Panc1 (cell line): Measurements from ENCODE around the gene ATG2B.

ENCODE experiments used
- POLR2AphosphoS5 ChIP-seq: IDR thresholded peaks from 2 replicates; pipeline ENCODE4 v1.6.1; 2012; ENCODE audit warnings: mild to moderate bottlenecking, low read depth, low read length, moderate library complexity
- SIN3A ChIP-seq: IDR thresholded peaks from 2 replicates; pipeline ENCODE4 v1.6.1; 2012; ENCODE audit warnings: low read depth, mild to moderate bottlenecking, low read length, moderate library complexity, borderline replicate concordance; ENCODE audit not compliant: insufficient read depth
- TF ChIP-seq, protein P1 (sequence below): fragments of 450-650 bp; IDR thresholded peaks from 2 replicates; pipeline ENCODE4 v1.5.1; 2017; ENCODE audit warnings: mild to moderate bottlenecking
- TF ChIP-seq, protein P2 (sequence below), 2 experiments: IDR thresholded peaks; 2 replicates each; pipeline ENCODE4 v1.6.1; 2011 to 2012; ENCODE audit warnings: low read depth in 2 of 2, control low read depth in 1 of 2, low read length in 1 of 2, mild to moderate bottlenecking in 1 of 2, moderate library complexity in 1 of 2; ENCODE audit not compliant: insufficient read depth in 1 of 2

- TF ChIP-seq, protein P1, sequence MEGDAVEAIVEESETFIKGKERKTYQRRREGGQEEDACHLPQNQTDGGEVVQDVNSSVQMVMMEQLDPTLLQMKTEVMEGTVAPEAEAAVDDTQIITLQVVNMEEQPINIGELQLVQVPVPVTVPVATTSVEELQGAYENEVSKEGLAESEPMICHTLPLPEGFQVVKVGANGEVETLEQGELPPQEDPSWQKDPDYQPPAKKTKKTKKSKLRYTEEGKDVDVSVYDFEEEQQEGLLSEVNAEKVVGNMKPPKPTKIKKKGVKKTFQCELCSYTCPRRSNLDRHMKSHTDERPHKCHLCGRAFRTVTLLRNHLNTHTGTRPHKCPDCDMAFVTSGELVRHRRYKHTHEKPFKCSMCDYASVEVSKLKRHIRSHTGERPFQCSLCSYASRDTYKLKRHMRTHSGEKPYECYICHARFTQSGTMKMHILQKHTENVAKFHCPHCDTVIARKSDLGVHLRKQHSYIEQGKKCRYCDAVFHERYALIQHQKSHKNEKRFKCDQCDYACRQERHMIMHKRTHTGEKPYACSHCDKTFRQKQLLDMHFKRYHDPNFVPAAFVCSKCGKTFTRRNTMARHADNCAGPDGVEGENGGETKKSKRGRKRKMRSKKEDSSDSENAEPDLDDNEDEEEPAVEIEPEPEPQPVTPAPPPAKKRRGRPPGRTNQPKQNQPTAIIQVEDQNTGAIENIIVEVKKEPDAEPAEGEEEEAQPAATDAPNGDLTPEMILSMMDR: no peak
- no peak for TF ChIP-seq SIN3A
- no peak for TF ChIP-seq POLR2AphosphoS5
- TF ChIP-seq, protein P2, sequence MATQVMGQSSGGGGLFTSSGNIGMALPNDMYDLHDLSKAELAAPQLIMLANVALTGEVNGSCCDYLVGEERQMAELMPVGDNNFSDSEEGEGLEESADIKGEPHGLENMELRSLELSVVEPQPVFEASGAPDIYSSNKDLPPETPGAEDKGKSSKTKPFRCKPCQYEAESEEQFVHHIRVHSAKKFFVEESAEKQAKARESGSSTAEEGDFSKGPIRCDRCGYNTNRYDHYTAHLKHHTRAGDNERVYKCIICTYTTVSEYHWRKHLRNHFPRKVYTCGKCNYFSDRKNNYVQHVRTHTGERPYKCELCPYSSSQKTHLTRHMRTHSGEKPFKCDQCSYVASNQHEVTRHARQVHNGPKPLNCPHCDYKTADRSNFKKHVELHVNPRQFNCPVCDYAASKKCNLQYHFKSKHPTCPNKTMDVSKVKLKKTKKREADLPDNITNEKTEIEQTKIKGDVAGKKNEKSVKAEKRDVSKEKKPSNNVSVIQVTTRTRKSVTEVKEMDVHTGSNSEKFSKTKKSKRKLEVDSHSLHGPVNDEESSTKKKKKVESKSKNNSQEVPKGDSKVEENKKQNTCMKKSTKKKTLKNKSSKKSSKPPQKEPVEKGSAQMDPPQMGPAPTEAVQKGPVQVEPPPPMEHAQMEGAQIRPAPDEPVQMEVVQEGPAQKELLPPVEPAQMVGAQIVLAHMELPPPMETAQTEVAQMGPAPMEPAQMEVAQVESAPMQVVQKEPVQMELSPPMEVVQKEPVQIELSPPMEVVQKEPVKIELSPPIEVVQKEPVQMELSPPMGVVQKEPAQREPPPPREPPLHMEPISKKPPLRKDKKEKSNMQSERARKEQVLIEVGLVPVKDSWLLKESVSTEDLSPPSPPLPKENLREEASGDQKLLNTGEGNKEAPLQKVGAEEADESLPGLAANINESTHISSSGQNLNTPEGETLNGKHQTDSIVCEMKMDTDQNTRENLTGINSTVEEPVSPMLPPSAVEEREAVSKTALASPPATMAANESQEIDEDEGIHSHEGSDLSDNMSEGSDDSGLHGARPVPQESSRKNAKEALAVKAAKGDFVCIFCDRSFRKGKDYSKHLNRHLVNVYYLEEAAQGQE (IDR thresholded peaks at IDR 0.05; ENCODE audit: insufficient read depth in 1 of 2, low read depth in 2 of 2, low read length in 1 of 2): no peak
Observed at GRCh38 chr14:96261772-96262655, 101.1 kb downstream of the ATG2B start.
